GM19035 (cell line): Measurements from ENCODE around the gene AMY2B.
"Not testable (repeated sequence)": the region's sequence is repeated elsewhere in the genome, so short reads cannot be mapped to it uniquely, and the experiment has no call there.

Source experiments
- ATAC-seq: cut with Tn5 transposase; IDR thresholded peaks from one replicate; pipeline ENCODE4 v1.9.1; 2021; ENCODE audit not compliant: unreplicated experiment

Gene AMY2B

GRCh38 chr1:103571289-103571688 is at the start of gene AMY2B:
AMY2B (plus strand) TSS chr1:103571589; CDS start chr1:103571603, 14 bp downstream.
- ATAC-seq = not testable (repeated sequence)

- no peak for ATAC-seq
These were observed 48.0 kb upstream of the AMY2B start for GRCh38 chr1:103523346-103523745.

- peak; percentile 49 for ATAC-seq
These were observed 46.2 kb upstream of the AMY2B start for GRCh38 chr1:103525114-103525606.

- ATAC-seq = peak; percentile 83
These were observed 45.5 kb upstream of the AMY2B start, which contains the start of gene RNPC3 for GRCh38 chr1:103525607-103526507. RNPC3 (plus strand) TSS chr1:103525699; CDS start chr1:103526071, 372 bp downstream.

- ATAC-seq = no peak
These were observed 44.1 kb upstream of the AMY2B start for GRCh38 chr1:103527331-103527730.

GRCh38 chr1:103529746-103530145 is 41.6 kb upstream of the AMY2B start:
- no peak for ATAC-seq

- ATAC-seq = no peak
These were observed 33.2 kb upstream of the AMY2B start for GRCh38 chr1:103538226-103538625.

GRCh38 chr1:103541431-103541830 is 30.0 kb upstream of the AMY2B start:
- ATAC-seq = no peak

- no peak for ATAC-seq
These were observed 24.9 kb upstream of the AMY2B start for GRCh38 chr1:103546496-103546895.

GRCh38 chr1:103547840-103548239 is 23.5 kb upstream of the AMY2B start:
- no peak for ATAC-seq

GRCh38 chr1:103560427-103560826 is 11.0 kb upstream of the AMY2B start:
- no peak for ATAC-seq

- not testable (repeated sequence) for ATAC-seq
These were observed 10.3 kb upstream of the AMY2B start for GRCh38 chr1:103561124-103561523.

GRCh38 chr1:103561643-103562395 is 9.6 kb upstream of the AMY2B start:
- ATAC-seq = peak; percentile 91

- no peak for ATAC-seq
These were observed 8.3 kb upstream of the AMY2B start for GRCh38 chr1:103563056-103563455.

- ATAC-seq = no peak
These were observed 1.9 kb upstream of the AMY2B start for GRCh38 chr1:103569493-103569892.

- no peak for ATAC-seq
These were observed 4.7 kb downstream of the AMY2B start for GRCh38 chr1:103576065-103576464.

GRCh38 chr1:103576784-103577183 is 5.4 kb downstream of the AMY2B start:
- not testable (repeated sequence) for ATAC-seq

- no peak for ATAC-seq
These were observed 11.1 kb downstream of the AMY2B start for GRCh38 chr1:103582464-103582863.

GRCh38 chr1:103583887-103584286 is 12.5 kb downstream of the AMY2B start:
- ATAC-seq = no peak

- ATAC-seq = no peak
These were observed 13.1 kb downstream of the AMY2B start for GRCh38 chr1:103584537-103584936.

GRCh38 chr1:103602740-103603139 is 31.4 kb downstream of the AMY2B start:
- ATAC-seq = not testable (repeated sequence)

GRCh38 chr1:103616362-103616761 is 45.0 kb downstream of the AMY2B start:
- ATAC-seq = no peak
